GM12878 (cell line): ENCODE measurements around the gene MYO1H. TPM values are rescaled to one million over a fixed set of nuclear protein-coding genes. Genes with fewer than 3 reads are reported as not detected.

ENCODE experiments used
- ATAC-seq: fragments of 200-7000 bp; cut with Tn5 transposase; 3 replicates; pipeline ENCODE4 v1.9.1; 2020; ENCODE audit warnings: mild to moderate bottlenecking, moderate library complexity
- BruUV-seq: library from RNA; stranded (reverse); fragments of 400-500 nt; replicated peaks from 2 replicates; lab custom pipeline; 2021; lab: Mats Ljungman, UMichigan
- CTCF ChIA-PET: fragments of 300-600 bp; sonication (Branson Sonifier 250); formaldehyde crosslinking; extraction: SDS; loops from one replicate; lab custom pipeline; 2021; ENCODE audit warnings: inconsistent platforms; lab: Yijun Ruan, JAX
- POLR2A ChIA-PET: fragments of 350-600 bp; formaldehyde crosslinking; extraction: SDS; loops from one replicate; lab custom pipeline; 2021; ENCODE audit warnings: inconsistent platforms; lab: Charles Lee
- RAD21 ChIA-PET: fragments of 300-600 bp; sonication (Branson Sonifier 250); formaldehyde crosslinking; loops from one replicate; lab custom pipeline; 2023; ENCODE audit warnings: antibody characterized with exemption; ENCODE audit not compliant: unreplicated experiment; lab: Charles Lee
- SMC1A ChIA-PET: fragments of 300-600 bp; sonication (Branson Sonifier 250); formaldehyde crosslinking; loops from one replicate; lab custom pipeline; 2023; ENCODE audit not compliant: unreplicated experiment, uncharacterized antibody; lab: Charles Lee
- DNase-seq: peaks from one replicate; pipeline ENCODE4 v3.0.0-alpha.2; 2011; ENCODE audit warnings: low read depth, low spot score
- FAIRE-seq: peaks from 3 replicates; lab custom pipeline; 2011; peaks lifted over from hg19 to GRCh38; lab: Jason Lieb, UNC
- H2AFZ ChIP-seq: 2 replicates; pipeline ENCODE4 v1.6.0; 2011; ENCODE audit warnings: low read depth, low read length, control low read depth; ENCODE audit not compliant: control insufficient read depth
- H3K27ac ChIP-seq: 2 replicates; pipeline ENCODE4 v1.5.1; 2011; ENCODE audit warnings: control low read depth; ENCODE audit not compliant: control insufficient read depth, insufficient read depth
- H3K27me3 ChIP-seq, 2 experiments: replicated peaks in 1 of 2; 2 replicates each; pipeline versions ENCODE4 v1.6.0 to v1.6.1; 2011; ENCODE audit warnings: low read length in 1 of 2; ENCODE audit not compliant: control insufficient read depth in 2 of 2, insufficient read depth in 2 of 2
- H3K36me3 ChIP-seq, 2 experiments: 2 replicates each; pipeline ENCODE4 v1.5.1; 2011; ENCODE audit warnings: low read length in 1 of 2; ENCODE audit not compliant: control insufficient read depth in 2 of 2, insufficient read depth in 2 of 2
- H3K4me1 ChIP-seq: 2 replicates; pipeline ENCODE4 v1.6.1; 2011; ENCODE audit warnings: mild to moderate bottlenecking, low read length, moderate library complexity, mixed read lengths; ENCODE audit not compliant: control insufficient read depth, insufficient read depth
- H3K4me2 ChIP-seq: 2 replicates; pipeline ENCODE4 v1.6.0; 2011; ENCODE audit warnings: control low read depth; ENCODE audit not compliant: control insufficient read depth, insufficient read depth
- H3K4me3 ChIP-seq: fragments of 200-600 bp; sonication (generic); 2 replicates; pipeline ENCODE4 v1.5.1; 2016
- H3K79me2 ChIP-seq: 2 replicates; pipeline ENCODE4 v1.6.0; 2011; ENCODE audit warnings: low read length; ENCODE audit not compliant: control insufficient read depth, insufficient read depth
- H3K9ac ChIP-seq: 2 replicates; pipeline ENCODE4 v1.8.0; 2011; ENCODE audit warnings: low read length, control low read depth, mixed read lengths; ENCODE audit not compliant: control insufficient read depth, insufficient read depth
- H3K9me3 ChIP-seq: replicated peaks from 3 replicates; pipeline ENCODE4 v1.5.1; 2011; ENCODE audit warnings: mild to moderate bottlenecking, low read length; ENCODE audit not compliant: control insufficient read depth, insufficient read depth
- H4K20me1 ChIP-seq: 2 replicates; pipeline ENCODE4 v1.6.0; 2011; ENCODE audit not compliant: control insufficient read depth, insufficient read depth
- ATF7 ChIP-seq: fragments of 450-650 bp; IDR thresholded peaks from 2 replicates; pipeline ENCODE4 v1.6.1; 2016; ENCODE audit warnings: low read depth, mild to moderate bottlenecking
- BRCA1 ChIP-seq: IDR thresholded peaks from 2 replicates; pipeline ENCODE4 v1.6.1; 2011; ENCODE audit warnings: low read depth, low read length, improper control_type of control experiment
- CHD4 ChIP-seq: fragments of 200-600 bp; sonication (generic); IDR thresholded peaks from 2 replicates; pipeline ENCODE4 v1.6.1; 2016; ENCODE audit warnings: mild to moderate bottlenecking
- CREB1 ChIP-seq: IDR thresholded peaks from 2 replicates; pipeline ENCODE4 v1.6.1; 2012; ENCODE audit warnings: low read depth, mild to moderate bottlenecking, inconsistent platforms
- RCOR1 ChIP-seq: conservative IDR thresholded peaks from 2 replicates; pipeline ENCODE4 v1.6.1; 2012; ENCODE audit warnings: low read depth, low read length, improper control_type of control experiment
- SMAD5 ChIP-seq: IDR thresholded peaks from 2 replicates; pipeline ENCODE4 v1.6.1; 2016; ENCODE audit warnings: antibody characterized with exemption, low read depth
- ZNF384 ChIP-seq: IDR thresholded peaks from 2 replicates; pipeline ENCODE4 v1.6.1; 2012; ENCODE audit warnings: low read depth, mild to moderate bottlenecking, low read length, improper control_type of control experiment, borderline replicate concordance
- WGBS: methylation state at CpG from one replicate; pipeline ENCODE4 v1.1.6; 2016; ENCODE audit warnings: low lambda C conversion rate; ENCODE audit not compliant: insufficient replicate concordance, insufficient coverage; ENCODE audit errors: missing lambda C conversion rate; 5-methylcytosine and 5-hydroxymethylcytosine counted together
- in situ Hi-C: fragments of 300-500 bp; cut with MboI; formaldehyde crosslinking; loops from 9 replicates; pipeline ENCODE4 v1.14.3; 2018; ENCODE audit warnings: mixed read lengths
- intact Hi-C: fragments of 100-400 bp; cut with micrococcal nuclease; formaldehyde crosslinking; loops from one replicate; pipeline ENCODE4 v1.14.2; 2022; ENCODE audit not compliant: unreplicated experiment
- polyA plus RNA-seq, 11 experiments: library from polyadenylated mRNA; depleted of rRNA in 4 of 11; unstranded in 6 of 11; stranded (reverse) in 5 of 11; fragments of >200 nt; fragmentation: Nextera tagmentation in 4 of 11; fragmentation: Illumina TruSeq in 1 of 11; extraction: Ambion mirVana in 4 of 11; extraction: Trizol in 1 of 11; gene quantifications; 1 replicate in 1 of 11; 2 replicates in 10 of 11; pipeline versions ENCODE4 v1.2.1 to v1.2.3, GENCODE V29; 2011 to 2016; ENCODE audit warnings: inconsistent platforms in 2 of 11, missing spikeins in 2 of 11, low read depth in 1 of 11
- total RNA-seq, 4 experiments: library from RNA; depleted of rRNA in 3 of 4; stranded (reverse); fragments of >200 nt in 3 of 4; fragmentation: Illumina TruSeq in 1 of 4; extraction: Trizol in 1 of 4; gene quantifications; 2 replicates each; pipeline versions ENCODE4 v1.2.1 to v1.2.3, GENCODE V29; 2013 to 2021
- TF ChIP-seq, protein P1 (sequence below): IDR thresholded peaks from 2 replicates; pipeline ENCODE4 v1.6.1; 2012; ENCODE audit warnings: mild to moderate bottlenecking, low read depth, low read length
- TF ChIP-seq, protein P2 (sequence below): fragments of 450-650 bp; IDR thresholded peaks from 2 replicates; pipeline ENCODE4 v1.6.1; 2017; ENCODE audit warnings: mild to moderate bottlenecking

Gene MYO1H
- total and polyA plus RNA-seq, 10 of the 15 experiments (the other 5 are each of a cell fraction or from before 2014, with no cell fraction given): 0.05 TPM; not detected in 9

DNA sequence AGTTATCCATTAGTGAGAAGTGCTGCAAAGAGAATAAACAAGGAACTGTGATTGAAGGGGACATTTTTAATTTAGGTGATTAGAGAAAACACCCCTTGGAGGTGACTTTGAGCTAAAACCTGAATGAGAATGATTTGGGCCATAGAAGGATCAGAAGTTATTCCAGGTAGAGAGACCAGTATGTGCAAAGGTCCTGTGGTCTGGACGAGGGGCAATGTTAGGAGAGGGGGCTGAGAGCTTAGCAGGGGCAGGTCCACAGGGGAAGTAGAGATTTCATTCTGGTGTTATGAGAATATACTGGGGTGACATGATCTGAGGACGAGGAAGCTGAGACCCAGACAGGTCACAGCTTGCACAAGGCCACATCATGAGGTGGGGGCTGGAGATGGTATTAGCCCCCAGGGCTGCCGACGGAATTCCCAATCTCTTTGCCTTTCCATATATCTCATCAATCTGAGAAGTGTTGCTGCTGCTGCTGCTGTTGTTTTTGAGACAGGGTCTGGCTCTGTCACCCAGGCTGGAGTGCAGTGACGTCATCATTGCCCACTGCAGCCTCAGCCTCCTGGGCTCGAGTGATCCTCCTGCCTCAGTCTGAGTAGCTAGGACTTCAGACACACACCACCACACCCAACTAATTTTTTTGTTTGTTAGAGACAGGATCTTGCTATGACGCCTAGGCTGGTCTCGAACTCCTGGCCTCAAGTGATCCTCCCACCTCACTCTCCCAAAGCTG lies 73.8 kb downstream of the MYO1H start:
- no peak overlapping the region for H2AFZ ChIP-seq
- no peak overlapping the region for H3K27ac ChIP-seq
- no peaks in the 10 kb centered on the region for H4K20me1 ChIP-seq
- no peak for TF ChIP-seq BRCA1
- TF ChIP-seq ATF7: 0 out of 2 replicates have a peak, but pooled peaks have one; percentile 19
- TF ChIP-seq, all 136 proteins: peak for 1
- WGBS: 28% methylated on average over 8 of the region's 8 CpGs
- POLR2A ChIA-PET: no interaction called here
- Histone ChIP-seq H3K36me3 (no peaks in the 10 kb centered on the region), H3K4me2 (no peak overlapping the region), H3K9me3 (no peaks in the 10 kb centered on the region), H3K4me3 (no peak overlapping the region), H3K27me3 (no peaks in the 10 kb centered on the region), H3K79me2 (no peaks in the 10 kb centered on the region), H3K4me1 (no peaks in the 10 kb centered on the region), H3K9ac (no peak overlapping the region)
- DNase-seq (no peak), ATAC-seq (no peak), FAIRE-seq (no peak)
- no TSS peak for BruUV-seq
- RAD21 ChIA-PET: no interaction called here
- in situ Hi-C loops (no loop called here), intact Hi-C loops (no loop called here)
- SMC1A ChIA-PET: no interaction called here
- CTCF ChIA-PET: interaction anchor here (0.6 to 2.3 kb wide), 6 partner anchors 9 to 677 kb away, joined by 3 to 9 read pairs (median 4); no protein-coding TSS in a partner anchor

DNA sequence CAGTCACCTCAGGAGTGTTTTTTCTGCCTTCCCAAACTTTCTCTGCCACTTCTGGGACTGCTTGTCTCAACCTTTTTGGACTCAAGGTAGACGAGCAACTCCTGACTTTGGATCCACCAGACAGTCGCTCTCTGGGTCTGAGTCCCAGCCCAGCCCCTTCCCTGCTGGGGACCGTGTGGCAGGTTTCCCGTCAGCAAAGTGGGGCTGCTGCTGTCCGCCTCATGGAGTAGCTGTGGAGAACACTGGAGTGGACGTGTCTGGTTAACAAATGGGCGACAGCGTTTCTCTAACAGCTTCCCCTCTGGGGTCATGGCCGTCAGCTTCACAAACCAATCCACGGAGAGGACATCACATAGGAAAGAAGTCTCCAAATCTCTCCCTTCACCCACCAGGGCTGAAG lies 74.6 kb downstream of the MYO1H start:
- no peak overlapping the region for H2AFZ ChIP-seq
- H3K27me3 ChIP-seq: no peaks in the 10 kb centered on the region
- H3K79me2 ChIP-seq: no peaks in the 10 kb centered on the region
- in situ Hi-C loops (no loop called here), intact Hi-C loops (no loop called here)
- 45% methylated on average over 10 of the region's 10 CpGs for WGBS
- no peaks in the 10 kb centered on the region for H4K20me1 ChIP-seq
- ChIA-PET POLR2A (no interaction called here), CTCF (interaction anchor here (0.8 to 2.3 kb wide), 3 partner anchors 11 to 37 kb away, joined by 3 to 9 read pairs (median 4); no protein-coding TSS in a partner anchor), SMC1A (no interaction called here), RAD21 (no interaction called here)
- DNase-seq (no peak), FAIRE-seq (no peak), ATAC-seq (no peak)
- no peak overlapping the region for H3K27ac ChIP-seq
- no peak overlapping the region for H3K4me3 ChIP-seq
- H3K9me3 ChIP-seq: no peaks in the 10 kb centered on the region
- no peak overlapping the region for H3K9ac ChIP-seq
- no TSS peak for BruUV-seq
- H3K4me1 ChIP-seq: no peaks in the 10 kb centered on the region
- no peaks in the 10 kb centered on the region for H3K36me3 ChIP-seq
- TF ChIP-seq ZNF384 (no peak), SMAD5 (no peak), CREB1 (no peak), CHD4 (no peak), RCOR1 (no peak)
- TF ChIP-seq, protein P1, sequence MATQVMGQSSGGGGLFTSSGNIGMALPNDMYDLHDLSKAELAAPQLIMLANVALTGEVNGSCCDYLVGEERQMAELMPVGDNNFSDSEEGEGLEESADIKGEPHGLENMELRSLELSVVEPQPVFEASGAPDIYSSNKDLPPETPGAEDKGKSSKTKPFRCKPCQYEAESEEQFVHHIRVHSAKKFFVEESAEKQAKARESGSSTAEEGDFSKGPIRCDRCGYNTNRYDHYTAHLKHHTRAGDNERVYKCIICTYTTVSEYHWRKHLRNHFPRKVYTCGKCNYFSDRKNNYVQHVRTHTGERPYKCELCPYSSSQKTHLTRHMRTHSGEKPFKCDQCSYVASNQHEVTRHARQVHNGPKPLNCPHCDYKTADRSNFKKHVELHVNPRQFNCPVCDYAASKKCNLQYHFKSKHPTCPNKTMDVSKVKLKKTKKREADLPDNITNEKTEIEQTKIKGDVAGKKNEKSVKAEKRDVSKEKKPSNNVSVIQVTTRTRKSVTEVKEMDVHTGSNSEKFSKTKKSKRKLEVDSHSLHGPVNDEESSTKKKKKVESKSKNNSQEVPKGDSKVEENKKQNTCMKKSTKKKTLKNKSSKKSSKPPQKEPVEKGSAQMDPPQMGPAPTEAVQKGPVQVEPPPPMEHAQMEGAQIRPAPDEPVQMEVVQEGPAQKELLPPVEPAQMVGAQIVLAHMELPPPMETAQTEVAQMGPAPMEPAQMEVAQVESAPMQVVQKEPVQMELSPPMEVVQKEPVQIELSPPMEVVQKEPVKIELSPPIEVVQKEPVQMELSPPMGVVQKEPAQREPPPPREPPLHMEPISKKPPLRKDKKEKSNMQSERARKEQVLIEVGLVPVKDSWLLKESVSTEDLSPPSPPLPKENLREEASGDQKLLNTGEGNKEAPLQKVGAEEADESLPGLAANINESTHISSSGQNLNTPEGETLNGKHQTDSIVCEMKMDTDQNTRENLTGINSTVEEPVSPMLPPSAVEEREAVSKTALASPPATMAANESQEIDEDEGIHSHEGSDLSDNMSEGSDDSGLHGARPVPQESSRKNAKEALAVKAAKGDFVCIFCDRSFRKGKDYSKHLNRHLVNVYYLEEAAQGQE: no peak
- TF ChIP-seq, protein P2, sequence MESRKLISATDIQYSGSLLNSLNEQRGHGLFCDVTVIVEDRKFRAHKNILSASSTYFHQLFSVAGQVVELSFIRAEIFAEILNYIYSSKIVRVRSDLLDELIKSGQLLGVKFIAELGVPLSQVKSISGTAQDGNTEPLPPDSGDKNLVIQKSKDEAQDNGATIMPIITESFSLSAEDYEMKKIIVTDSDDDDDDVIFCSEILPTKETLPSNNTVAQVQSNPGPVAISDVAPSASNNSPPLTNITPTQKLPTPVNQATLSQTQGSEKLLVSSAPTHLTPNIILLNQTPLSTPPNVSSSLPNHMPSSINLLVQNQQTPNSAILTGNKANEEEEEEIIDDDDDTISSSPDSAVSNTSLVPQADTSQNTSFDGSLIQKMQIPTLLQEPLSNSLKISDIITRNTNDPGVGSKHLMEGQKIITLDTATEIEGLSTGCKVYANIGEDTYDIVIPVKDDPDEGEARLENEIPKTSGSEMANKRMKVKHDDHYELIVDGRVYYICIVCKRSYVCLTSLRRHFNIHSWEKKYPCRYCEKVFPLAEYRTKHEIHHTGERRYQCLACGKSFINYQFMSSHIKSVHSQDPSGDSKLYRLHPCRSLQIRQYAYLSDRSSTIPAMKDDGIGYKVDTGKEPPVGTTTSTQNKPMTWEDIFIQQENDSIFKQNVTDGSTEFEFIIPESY: no peak
- H3K4me2 ChIP-seq: no peak overlapping the region
